ENCODE results near the gene SLC35B2.

The SLC35B2 gene

DNA sequence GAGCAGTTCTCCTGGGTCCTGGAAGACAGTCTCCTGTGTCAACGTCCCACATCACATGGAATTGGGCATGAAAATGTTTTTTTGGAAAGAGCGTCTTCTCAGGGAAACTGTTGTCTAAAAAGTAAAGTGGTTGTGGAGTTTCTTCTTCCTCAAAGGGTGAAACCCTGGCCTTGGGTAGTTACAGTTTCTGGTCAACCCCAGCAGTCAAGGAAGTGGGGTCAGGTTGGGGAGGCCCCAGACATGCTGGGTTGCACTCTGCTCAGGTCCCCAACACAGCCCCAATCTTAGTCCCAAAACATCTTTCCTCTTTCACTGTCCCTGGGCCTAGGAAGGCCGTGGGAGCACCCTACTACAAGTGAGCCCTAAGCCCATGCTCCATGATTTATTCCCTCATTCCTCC, 9.0 kb upstream of the SLC35B2 start:
- DNase-seq: no peak

DNA sequence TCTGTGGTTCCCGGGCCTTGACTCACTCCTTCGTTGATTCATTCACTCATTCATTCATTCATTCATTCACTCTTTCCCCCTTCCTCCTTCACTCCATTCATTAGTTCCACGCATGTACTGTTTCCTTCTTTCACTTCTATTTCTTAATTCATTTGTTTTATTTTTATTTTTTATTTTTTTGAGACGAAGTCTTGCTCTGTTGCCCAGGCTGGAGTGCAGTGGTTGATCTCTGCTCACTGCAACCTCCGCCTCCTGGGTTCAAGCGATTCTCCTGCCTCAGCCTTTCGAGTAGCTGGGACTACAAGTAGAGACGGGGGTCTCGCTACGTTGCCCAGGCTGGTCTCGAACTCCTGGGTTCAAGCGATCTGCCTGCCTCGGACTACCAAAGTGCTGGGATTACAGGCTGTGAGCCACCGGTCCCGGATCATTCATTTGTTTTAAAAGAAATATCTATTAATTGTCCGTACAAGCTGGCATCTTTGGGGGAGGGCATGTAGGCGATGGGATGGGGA, 8.4 kb upstream of the SLC35B2 start:
- no peak for DNase-seq

DNA sequence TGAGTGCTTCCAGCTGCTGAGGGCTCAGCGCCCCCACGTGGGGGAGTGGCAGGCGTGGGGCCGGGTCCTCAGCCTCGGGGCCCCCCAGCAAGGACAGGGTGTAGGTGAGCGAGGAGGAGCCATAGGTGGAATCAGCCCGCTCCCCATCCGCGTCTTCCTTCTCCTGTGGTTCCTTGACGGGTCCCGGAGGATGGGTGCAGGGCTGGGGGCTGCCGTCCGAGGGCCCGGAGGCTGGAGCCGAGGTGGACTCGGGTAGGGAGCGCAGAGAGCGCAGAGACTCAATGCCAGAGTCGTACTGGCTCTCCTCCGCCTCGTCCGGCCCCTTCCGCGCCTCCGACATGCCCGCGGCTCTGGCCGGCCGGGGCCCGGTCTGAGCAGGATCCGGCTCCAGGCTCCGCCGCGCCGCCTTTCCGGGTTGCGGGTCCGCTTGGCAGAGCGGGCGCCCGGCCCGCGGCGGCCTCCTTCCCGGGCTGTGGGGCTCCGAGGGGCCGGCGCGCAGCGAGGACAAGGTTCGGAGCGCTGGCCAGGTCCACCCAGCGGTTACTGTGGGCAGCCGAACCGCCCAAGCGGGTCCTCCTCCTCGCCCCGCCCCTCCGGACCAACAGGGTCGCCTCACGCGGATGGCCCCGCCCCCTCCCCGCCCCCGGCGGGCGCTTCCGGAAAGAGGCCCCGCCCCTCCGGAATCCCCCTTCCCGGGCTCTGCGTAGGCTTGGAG, 7.8 kb upstream of the SLC35B2 start, which contains the start of gene NFKBIE:
NFKBIE (minus strand) TSS at position 545 of the 715 bp plus-strand sequence; CDS start at position 340, 205 bp downstream.
- DNase-seq: peak; percentile 82

DNA sequence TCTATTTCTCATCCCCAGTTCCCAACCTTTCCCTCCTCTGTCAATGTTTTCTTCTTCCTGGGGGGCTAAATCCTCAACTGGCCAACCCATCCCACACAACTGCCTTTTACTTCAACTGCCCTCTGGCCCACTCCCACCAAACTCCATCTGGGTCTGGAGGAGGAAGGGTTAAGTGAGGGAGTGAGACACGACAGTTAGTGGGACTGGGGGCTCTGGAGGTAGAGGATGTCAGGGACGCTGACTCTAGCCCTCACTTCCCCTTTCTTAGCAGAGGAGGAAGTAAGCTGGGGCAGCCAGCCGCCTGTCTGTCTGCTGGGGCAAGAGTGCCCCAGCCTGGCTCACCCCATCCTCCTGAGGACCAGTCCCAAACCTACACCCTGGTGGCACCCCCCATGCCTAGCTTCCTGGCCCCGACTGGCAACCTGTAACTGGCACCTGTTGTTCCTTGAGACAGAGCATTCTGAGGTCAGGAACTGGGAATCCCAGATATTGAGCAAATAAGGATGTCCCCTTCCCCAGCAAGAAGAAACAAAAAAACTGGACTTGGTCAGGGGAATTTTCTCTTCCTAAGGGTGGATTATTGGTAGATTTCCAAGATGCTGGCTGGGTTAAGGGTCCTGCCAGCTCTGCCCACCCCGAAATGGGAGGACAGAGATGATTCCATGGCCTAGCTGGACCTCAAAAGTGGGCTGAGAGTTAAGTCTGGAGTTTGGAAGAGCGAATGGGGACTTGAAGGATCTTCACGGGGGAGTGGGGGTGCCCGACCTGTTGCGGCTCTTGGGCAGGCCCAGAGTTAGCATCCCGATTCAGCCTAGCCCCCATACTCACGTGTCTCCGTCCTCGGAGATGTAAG, 7.1 kb upstream of the SLC35B2 start:
- DNase-seq: no peak

DNA sequence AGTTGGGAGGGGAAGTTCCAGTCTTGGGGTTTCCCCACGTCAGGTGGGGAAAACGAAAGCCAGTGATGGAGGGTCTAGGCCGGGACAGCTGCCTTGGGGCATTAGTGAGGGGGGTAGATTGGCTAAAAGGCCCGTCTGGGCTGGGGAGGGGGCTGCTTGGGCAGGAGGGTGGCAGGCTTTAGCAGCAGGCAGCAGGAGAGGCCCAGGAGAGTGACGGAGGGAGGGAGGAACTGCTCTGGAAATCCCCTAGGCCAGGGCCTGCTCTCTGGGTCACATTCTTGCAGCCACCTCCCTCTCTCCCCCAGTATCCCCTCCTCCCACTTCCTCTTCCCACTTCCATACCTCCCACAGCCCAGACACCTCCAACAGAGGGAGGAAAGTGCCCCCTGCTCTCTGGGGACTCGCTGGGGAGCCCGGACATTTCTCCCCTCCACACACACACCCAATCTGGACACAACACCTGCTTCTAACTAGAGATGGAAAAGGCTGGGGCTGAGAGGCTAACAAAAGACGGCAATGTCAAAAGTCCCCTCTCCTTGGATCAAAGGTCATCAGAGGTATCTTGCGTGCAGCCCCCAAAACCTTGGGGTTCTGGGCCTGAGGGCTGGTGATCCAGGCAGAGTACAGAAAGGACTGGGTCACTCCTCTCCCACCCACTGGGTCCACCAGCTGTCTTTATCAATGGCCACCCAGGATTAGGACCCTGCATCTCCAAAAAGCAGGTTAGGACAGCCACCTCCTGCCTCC, 6.2 kb upstream of the SLC35B2 start:
- DNase-seq: no peak

DNA sequence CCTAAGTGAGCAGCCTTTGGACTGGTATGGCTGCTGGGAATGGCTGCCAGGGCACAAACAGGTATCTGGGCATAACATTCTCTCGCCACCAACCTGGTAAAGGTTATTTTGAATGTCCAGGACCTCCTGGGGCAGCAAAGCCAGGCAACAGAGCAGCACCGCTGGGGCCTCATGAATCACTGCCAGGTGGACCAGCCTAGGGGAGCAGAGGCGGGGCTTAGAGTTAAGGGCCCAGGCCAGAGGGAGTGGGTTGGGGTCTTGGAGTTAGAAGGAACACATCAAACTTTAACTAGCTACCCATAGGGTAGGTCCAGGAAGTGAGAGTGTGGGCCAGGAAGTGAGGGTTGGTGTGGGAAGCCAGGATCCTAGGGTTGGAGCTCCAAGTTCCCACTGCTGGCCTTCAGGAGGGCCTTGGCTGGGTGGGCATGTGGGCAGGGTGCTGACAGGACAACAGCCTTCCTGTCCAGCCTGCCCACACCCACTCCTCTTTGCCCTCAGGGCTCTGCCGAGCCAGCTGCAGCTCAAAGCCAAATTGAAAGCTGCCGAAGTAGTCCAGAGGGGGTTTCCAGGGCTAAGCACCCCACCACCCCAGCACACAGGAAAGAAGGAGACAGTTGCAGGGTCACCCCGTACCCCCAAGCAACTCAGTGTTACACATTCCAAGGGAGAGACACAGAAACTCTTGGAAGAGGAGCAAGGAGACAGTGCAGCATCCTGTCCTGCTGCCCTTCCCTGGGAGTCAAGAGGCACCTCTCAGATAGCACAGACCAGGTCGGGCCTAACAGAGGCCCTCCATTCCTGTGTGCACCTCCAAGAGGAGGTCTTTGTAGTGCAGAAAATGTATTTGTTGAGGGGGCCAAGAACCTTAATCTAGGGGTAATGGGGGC, 5.4 kb upstream of the SLC35B2 start:
- no peak for DNase-seq

DNA sequence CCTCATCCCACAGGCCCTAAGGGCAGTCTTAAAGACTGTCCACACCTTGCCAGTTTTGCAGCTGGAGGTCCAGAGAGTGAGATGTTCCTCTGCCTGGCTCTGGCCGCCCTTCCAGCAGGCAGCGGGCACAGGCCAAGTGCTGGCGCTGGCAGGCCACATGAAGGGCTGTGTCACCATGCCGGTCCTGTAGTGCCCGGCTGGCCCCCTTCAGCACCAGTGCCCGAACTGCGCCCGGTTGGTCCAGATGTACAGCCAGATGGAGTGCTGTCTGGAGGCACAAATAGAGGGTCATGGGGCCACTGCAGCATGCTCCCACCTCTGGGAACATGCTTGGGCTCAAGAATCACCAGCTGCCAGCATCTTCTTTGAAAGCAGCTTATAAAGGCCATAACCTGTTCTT, 4.3 kb upstream of the SLC35B2 start:
- no peak for DNase-seq

DNA sequence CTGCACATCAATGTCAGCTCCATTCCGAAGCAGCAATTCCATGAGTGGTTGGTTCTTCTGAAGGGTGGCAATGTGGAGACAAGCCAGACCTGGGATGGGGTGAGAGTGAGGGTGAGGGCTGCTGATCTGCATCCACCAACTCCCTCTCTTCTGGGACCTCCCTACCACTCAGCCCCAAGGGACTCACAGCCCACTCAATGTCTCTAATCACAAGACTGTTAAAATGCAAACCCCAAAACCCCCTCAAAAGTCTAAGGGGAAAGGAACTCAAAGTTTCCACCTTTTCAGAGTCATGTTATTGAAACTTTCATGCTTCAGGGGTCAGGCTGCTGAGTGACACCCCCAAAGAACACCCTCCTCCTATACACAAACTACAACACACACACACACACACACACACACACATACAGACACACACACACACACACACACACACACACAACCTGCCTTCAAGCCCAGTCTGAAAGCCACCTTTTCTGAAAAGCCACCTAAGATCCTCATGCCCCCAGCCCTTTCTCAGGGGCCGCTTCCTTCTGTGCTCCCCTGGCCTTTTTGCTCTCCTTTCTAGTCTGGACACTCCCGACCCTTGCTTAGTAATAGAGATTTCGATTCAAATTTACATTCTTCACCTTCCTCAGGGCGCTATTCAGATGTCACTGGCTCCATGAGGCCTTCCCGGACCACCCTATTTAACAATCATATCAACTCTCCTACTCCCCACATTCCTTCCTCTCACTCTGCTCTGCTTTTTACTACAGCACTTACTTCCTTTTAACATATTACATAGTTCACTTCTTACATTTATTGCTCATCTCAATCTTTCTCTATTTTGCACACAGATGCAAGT, 3.3 kb upstream of the SLC35B2 start:
- no peak for DNase-seq

DNA sequence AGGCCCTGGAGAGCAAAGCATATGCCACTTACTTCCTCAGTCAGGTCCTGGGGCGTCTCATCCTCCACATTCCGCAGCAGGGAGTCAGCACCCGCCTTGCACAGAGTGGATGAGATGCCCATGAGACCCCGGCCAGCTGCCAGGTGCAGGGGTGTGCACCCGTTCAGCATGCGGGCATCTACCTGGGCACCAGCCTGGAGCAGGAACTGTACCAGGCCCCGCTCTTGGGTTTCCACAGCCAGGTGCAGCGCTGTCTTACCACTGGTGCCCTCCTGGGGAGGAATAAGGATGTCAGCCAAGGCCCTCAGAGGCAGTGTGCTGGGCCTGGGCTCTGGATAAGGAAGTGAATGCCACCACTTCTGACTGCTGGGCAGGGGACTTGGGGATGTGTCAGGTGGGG, 2.7 kb upstream of the SLC35B2 start:
- no peak for DNase-seq

DNA sequence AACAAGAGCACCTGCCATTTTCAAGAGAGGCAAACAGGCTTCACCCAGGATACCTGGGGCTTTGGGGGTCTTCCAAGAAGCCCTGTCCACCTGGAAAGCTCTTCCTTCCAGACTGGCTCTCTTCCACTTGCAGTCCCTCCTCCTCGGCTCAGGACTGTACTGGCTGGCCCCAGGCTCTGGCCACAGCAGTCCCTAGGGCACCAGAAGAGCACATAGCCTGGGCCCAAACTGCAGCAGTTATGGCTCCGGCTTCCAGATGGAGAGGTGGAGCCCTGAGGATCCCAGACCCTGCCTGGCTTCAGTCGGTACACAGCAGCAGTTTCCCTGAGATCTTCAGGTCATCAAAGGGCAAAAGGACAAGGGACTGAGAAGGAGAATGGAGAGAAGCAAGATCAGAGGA, 1.6 kb upstream of the SLC35B2 start:
- no peak for DNase-seq

DNA sequence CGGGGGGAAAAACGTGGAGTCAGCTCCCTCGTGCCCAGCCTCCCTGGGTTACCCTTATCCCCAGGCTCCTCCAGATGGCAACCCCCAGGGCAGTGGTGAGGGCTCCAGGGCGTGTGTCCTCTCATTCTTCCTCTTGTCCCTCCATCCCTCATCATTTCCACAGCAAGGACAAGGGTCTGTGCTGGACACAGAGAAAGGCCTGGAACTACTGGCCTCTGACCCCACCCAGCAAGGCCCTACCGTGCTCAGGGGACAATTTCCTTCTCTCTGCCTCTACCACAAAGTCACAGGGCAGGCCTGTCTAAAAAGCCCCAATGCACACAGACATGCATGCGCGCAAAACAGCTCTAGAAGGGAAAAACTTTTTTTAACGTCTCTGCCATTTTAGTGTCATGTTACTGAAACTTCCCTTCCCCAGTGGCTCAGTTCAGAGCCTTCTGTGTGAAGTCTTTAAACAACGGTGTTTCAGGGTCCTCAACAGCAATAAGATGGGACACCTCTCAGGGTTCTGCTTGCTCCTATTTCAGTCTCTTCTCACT, 1.1 kb upstream of the SLC35B2 start:
- no peak for DNase-seq

DNA sequence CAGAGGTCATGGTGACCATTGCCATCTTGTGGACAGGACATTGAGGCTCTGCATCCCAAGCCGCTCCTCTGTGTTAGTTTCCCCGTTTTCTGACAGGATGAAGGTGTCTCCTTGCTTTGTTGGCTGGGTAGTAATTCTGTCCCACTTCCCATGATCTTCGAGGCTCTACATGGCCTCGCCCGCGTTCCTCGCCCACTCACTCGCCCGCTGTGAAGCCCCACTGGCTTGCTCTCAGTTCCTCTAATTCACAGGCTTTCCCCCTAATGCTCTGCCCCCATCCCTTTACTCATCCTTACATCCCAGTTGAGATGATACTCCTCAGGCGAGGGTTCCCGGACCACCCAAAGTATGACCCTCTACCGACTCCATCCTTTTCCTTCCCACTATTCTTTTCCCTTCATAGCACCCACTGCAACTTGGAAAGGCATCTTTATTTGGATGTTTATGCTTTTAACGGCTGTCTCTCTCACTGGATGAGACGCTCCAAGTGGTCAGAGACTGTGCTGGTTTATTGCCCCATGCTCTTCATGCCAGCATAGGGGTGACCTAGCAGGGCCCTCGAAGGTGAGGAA, 511 bp upstream of the SLC35B2 start:
- no peak for DNase-seq

DNA sequence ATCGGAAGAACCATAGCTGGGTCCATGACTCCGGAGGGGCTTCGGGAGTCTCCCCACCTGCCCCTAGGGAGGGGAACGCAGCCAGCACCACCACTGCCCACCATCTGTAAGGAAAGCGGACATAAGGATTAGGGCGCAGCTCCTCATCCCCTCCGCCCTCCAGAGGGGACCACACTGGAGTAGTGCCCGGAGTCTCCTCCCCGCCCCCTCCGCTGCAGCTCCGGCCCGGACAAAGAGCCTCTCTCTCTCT, 628 bp downstream of the SLC35B2 start:
- no peak for DNase-seq

DNA sequence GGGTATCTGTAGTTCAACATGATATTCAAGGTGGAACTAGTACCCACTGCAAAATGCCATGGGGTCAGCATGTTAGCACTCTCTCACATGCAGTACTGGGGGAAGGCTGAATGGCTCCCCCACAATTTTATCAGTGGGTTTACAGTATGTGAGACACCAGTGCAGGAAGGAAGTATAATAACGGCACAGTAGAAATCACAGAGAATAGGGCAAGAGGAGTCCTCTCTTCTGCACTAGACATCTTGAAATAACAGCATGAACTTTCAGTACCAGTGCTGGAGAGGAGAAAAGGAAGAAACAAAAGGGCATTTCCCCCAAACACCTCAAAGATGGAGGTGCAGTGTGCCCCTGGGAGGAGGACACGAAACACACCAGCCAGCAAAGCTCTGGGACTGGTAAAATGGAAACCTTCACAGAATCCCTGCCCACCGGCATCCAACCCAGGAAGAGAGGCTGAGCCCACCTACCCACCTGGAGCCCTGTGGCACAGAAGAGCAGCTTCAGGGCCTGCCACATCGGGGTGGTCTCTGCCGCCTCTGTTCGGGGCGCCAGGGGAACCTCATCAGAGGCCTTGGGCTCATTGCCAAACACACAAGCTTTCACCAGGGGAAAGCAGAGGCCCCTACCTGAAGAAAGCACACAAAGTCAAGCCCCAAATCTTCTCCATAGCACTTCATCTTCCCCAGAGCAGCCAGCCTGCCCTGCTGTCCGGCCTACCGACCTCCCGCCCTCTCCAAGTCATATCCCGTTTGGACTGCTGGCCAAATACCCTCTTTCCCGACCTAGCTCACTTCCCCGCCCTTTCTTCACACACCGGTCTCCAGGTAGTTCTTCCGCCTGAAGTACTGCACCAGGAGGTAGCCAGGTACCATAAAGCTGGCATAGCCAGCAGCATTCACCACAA, 1.2 kb downstream of the SLC35B2 start:
- DNase-seq: peak; percentile 66

DNA sequence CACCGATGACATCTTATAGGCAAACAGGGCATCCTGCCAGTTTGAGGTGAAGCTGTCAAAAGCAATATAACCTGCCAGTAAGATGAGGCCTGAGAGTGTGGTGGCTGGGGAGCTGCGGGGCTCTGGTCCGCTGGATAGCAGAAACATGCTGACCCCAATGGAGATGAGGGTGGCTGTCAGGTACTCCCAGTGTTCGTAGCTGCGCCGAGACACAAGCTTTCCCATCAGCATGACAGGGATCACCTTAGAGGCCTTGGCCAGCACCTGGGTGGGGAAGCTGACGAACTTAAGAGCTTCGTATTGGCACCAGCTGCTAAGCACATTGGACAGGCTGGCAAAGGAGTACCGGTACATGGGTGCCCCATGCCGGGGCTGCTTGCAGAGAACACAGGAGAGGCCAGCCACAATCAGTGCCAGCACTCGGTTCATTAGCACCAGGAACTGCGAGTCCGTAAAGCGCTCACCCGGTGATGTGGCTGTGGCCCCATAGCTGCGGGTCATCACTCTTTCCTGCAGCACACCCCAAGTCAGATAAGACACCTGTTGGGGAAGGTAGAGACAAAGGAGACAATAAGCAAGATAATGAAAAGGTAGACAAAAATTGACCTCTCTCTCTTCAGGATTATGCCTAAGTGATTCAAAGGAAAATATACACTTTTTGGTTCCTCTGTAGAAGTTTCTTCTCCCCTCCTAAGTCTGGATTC, 2.1 kb downstream of the SLC35B2 start:
- no peak for DNase-seq

DNA sequence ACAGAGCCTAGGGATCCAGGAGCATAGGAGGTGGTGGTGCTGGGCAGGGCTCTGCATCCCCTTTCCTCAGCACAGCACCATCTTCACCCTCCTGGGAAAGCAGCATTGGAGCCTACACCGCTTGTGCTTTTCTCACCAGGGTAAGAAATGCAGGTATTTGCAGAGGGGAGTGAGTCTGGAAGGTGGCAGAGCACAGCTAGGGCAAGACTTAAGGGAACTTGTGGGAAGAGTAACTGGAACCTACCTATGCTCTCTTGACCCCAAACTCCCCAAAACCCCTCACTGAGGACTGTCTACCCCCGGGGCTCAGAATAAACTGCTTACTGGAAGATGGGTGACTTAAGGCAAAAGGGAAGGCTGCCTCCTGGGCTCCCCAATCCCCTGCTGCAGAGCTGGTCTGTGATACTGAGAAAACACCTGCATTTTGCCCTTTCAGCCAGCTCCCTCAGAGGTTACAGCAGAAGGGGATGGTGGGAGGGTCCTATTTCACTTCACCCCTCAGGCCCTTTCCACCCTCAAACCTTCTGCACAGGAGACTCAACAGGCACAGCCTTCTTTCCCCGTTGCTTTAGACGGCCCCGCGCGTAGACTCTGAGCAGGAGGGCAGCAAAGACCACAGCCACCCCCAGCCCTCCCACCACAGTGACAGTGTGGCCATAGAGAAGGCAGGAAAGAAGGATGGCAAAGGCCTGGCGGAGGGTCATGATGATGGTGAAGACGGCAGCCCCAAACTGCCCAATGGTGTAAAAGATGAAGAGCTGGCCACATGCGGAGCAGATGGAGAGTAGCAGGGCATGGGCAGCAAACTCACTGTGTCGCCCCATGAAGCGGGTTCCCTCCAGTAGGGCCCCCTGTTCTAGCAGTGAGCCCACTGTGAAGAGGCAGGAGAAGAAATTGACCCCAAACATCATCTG, 2.9 kb downstream of the SLC35B2 start:
- DNase-seq: no peak

DNA sequence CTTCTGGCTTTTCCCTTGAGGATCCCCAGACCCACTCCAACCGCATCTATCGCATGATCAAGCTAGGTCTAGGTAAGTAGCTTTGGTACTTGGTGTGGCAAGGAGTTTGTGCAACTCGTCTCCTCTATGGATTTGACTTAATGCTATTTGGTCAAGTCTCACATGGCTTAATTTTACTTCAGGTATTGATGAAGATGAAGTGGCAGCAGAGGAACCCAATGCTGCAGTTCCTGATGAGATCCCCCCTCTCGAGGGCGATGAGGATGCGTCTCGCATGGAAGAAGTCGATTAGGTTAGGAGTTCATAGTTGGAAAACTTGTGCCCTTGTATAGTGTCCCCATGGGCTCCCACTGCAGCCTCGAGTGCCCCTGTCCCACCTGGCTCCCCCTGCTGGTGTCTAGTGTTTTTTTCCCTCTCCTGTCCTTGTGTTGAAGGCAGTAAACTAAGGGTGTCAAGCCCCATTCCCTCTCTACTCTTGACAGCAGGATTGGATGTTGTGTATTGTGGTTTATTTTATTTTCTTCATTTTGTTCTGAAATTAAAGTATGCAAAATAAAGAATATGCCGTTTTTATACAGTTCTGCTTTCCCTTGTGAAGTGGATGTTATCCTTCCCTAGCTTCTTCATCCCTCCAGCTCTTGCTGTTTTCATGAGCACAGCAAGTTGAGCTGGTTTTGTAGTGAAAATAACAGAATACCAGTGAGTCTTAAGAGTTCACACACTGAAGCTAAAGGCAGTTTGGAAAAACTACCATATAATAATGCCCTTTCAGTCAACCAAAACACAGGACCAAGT, 3.8 kb downstream of the SLC35B2 start:
- peak; percentile 54 for DNase-seq

All from NCI-H510A treated with DMSO at 0.1 percent for 48 hours (cell line).